Subcutaneous abdominal adipose tissue (tissue), 5 donors: Measurements from ENCODE around the gene MITF.
A peak's percentile ranks its signal among the peaks of the same experiment; 100 is the strongest.

Experiments used
- H3K27ac ChIP-seq: one replicate; pipeline ENCODE4 v1.7.0; 2013; ENCODE audit warnings: low read depth, mild to moderate bottlenecking, inconsistent platforms, low read length, moderate library complexity
- H3K27me3 ChIP-seq, 5 donors: one replicate each; pipeline ENCODE4 v1.7.0; 2013; ENCODE audit warnings: low read length in 5 of 5, inconsistent platforms in 1 of 5; ENCODE audit not compliant: control insufficient read depth in 5 of 5, insufficient read depth in 4 of 5
- H3K36me3 ChIP-seq, 5 donors: one replicate each; pipeline ENCODE4 v1.7.0; 2013; ENCODE audit warnings: low read length in 5 of 5; ENCODE audit not compliant: control insufficient read depth in 5 of 5, insufficient read depth in 5 of 5
- H3K4me1 ChIP-seq, 5 donors: one replicate each; pipeline ENCODE4 v1.7.0; 2013; ENCODE audit warnings: low read length in 5 of 5, mild to moderate bottlenecking in 3 of 5, moderate library complexity in 1 of 5; ENCODE audit not compliant: control insufficient read depth in 5 of 5, insufficient read depth in 5 of 5
- H3K4me3 ChIP-seq, 5 donors: one replicate each; pipeline ENCODE4 v1.7.0; 2013; ENCODE audit warnings: low read length in 5 of 5, low read depth in 1 of 5
- H3K9ac ChIP-seq, 5 donors: one replicate each; pipeline ENCODE4 v1.7.0; 2013; ENCODE audit warnings: low read length in 5 of 5, mild to moderate bottlenecking in 4 of 5, moderate library complexity in 3 of 5
- H3K9me3 ChIP-seq, 5 donors: one replicate each; pipeline ENCODE4 v1.7.0; 2013; ENCODE audit warnings: low read length in 5 of 5; ENCODE audit not compliant: control insufficient read depth in 5 of 5
- donor health status: healthy.
- donor health status: healthy.
- donor health status: healthy.
- donor health status: healthy.
- donor health status: healthy.

MITF gene

GRCh38 chr3:69842789-69843188 is 103.5 kb downstream of the MITF start:
- Histone ChIP-seq H3K4me1 (peaks cover 0 to 20% (median 11%) of the 10 kb centered on the region in 5 donors), H3K27ac (no peak overlapping the region)

GRCh38 chr3:69844706-69845105 is 105.4 kb downstream of the MITF start:
- H3K27me3 ChIP-seq: no peaks in the 10 kb centered on the region
- H3K4me1 ChIP-seq: peaks cover 0 to 10% (median 4%) of the 10 kb centered on the region in 5 donors
- H3K9me3 ChIP-seq: no peaks in the 10 kb centered on the region
- H3K4me3 ChIP-seq: no peak overlapping the region
- H3K27ac ChIP-seq: no peak overlapping the region
- H3K9ac ChIP-seq: no peak overlapping the region
- no peaks in the 10 kb centered on the region for H3K36me3 ChIP-seq

More at GRCh38 chr3:69842789-69843188, 103.5 kb downstream of the MITF start:
- Histone ChIP-seq H3K4me3 (no peak overlapping the region), H3K27me3 (no peaks in the 10 kb centered on the region), H3K9ac (no peak overlapping the region), H3K36me3 (no peaks in the 10 kb centered on the region), H3K9me3 (no peaks in the 10 kb centered on the region)

DNA sequence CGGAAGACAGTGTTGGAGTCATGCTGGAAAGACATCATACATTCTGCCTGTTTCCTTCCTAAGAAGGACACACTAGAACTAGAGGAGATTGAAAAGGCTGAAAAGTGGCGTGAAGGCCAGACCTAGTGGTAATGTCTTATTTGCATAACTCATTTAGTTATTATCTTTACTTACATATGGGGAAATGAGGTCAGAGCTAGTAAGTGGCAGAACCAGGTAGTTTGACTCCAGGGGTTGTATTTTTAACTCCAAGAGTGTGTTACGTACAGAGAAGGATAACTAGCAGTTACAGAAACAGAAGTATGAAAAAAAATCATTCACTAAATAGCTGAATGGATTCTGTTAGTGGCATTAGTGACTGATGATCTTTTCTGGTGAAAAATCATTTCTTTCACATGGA is 108.0 kb downstream of the MITF start:
- no peak overlapping the region for H3K4me3 ChIP-seq
- peaks cover 0 to 23% (median 12%) of the 10 kb centered on the region in 5 donors for H3K4me1 ChIP-seq
- no peaks in the 10 kb centered on the region for H3K36me3 ChIP-seq
- no peak overlapping the region for H3K9ac ChIP-seq
- H3K27ac ChIP-seq: no peak overlapping the region
- no peaks in the 10 kb centered on the region for H3K9me3 ChIP-seq
- no peaks in the 10 kb centered on the region for H3K27me3 ChIP-seq

- H3K27ac ChIP-seq: no peak overlapping the region
- H3K9ac ChIP-seq: no peak overlapping the region
- H3K9me3 ChIP-seq: no peaks in the 10 kb centered on the region
- no peaks in the 10 kb centered on the region for H3K36me3 ChIP-seq
- H3K4me1 ChIP-seq: peaks cover 0 to 23% (median 12%) of the 10 kb centered on the region in 5 donors
- H3K27me3 ChIP-seq: no peaks in the 10 kb centered on the region
- no peak overlapping the region for H3K4me3 ChIP-seq
Measured at GRCh38 chr3:69848113-69848512, 108.8 kb downstream of the MITF start.

- Histone ChIP-seq H3K9me3 (no peaks in the 10 kb centered on the region), H3K9ac (no peak overlapping the region), H3K36me3 (no peaks in the 10 kb centered on the region), H3K4me3 (no peak overlapping the region), H3K27me3 (no peaks in the 10 kb centered on the region), H3K27ac (no peak overlapping the region), H3K4me1 (peaks cover 0 to 33% (median 17%) of the 10 kb centered on the region in 5 donors)
Measured at GRCh38 chr3:69850849-69851248, 111.6 kb downstream of the MITF start.

- Histone ChIP-seq H3K9me3 (no peaks in the 10 kb centered on the region), H3K4me3 (no peak overlapping the region), H3K9ac (no peak overlapping the region), H3K27ac (no peak overlapping the region), H3K27me3 (no peaks in the 10 kb centered on the region), H3K36me3 (no peaks in the 10 kb centered on the region), H3K4me1 (peaks cover 0 to 40% (median 26%) of the 10 kb centered on the region in 5 donors)
Measured at GRCh38 chr3:69853027-69853426, 113.8 kb downstream of the MITF start.

- Histone ChIP-seq H3K9ac (no peak overlapping the region), H3K27ac (peak overlapping the region; percentile 0)
Measured at GRCh38 chr3:69855436-69856162, 116.3 kb downstream of the MITF start.

DNA sequence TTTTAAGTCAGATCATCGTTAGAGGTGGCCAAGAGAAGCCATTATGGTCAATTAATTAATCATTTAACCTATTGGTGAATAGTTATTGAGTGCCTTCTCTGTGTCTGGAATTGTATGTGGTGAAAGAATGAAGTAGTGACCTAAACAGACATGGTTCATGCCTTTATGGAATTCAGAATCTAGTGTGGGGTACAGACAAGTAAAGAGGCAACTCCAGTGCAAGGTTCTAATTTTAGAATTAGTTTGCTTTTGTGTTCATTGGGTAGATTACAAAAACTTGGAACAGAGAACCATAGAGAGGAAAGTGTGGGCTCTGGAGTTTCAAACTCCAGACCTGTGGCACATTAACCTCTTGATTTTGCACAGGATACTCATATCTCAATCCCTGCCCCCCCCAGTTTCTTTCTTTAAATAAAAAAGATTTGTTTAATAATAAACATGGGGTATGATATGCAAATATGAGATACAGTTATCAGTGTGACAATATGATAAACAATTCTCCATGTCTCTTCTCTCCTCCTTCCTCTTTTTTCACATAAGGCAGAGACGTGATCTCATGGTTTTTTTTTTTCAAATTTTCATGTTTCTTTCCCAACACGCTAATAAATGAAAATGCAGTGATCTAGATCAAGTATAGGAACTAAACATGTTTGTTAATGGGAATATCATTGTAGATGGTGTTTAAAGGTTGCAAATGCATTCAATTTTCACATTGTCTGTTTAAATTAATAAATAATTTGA is 117.9 kb downstream of the MITF start:
- Histone ChIP-seq H3K4me3 (no peak overlapping the region), H3K27ac (peak overlapping the region; percentile 0), H3K27me3 (no peaks in the 10 kb centered on the region), H3K9me3 (no peaks in the 10 kb centered on the region), H3K4me1 (peaks cover 0 to 25% (median 15%) of the 10 kb centered on the region in 5 donors), H3K9ac (no peak overlapping the region), H3K36me3 (no peaks in the 10 kb centered on the region)

More at GRCh38 chr3:69855436-69856162, 116.3 kb downstream of the MITF start:
- Histone ChIP-seq H3K4me1 (peaks cover 0 to 28% (median 16%) of the 10 kb centered on the region in 5 donors), H3K36me3 (no peaks in the 10 kb centered on the region), H3K27me3 (no peaks in the 10 kb centered on the region), H3K9me3 (no peaks in the 10 kb centered on the region), H3K4me3 (no peak overlapping the region)

GRCh38 chr3:69861556-69861955 is 122.3 kb downstream of the MITF start:
- H3K36me3 ChIP-seq: no peaks in the 10 kb centered on the region
- peaks cover 0 to 35% (median 23%) of the 10 kb centered on the region in 5 donors for H3K4me1 ChIP-seq
- no peaks in the 10 kb centered on the region for H3K27me3 ChIP-seq
- H3K9ac ChIP-seq: no peak overlapping the region
- H3K9me3 ChIP-seq: no peaks in the 10 kb centered on the region
- no peak overlapping the region for H3K4me3 ChIP-seq
- H3K27ac ChIP-seq: no peak overlapping the region

DNA sequence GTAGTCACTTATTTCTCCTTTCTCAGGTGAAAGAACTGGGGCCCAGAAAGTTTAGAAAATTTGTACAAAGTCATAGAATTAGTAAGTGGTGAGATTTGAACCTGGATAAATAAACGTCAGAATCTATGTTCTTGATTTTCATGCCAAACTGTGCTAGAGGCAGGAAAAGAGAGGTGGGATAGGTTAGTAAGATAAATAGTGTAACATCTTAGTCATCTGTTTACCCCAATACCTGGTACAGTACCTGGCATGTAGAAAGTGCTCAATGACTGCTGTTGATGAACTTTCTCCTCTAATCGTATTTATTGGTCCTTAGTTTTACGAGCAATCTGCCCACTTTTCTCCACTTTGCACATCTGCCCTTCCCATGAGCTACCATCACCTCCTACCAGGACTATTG is 124.9 kb downstream of the MITF start:
- Histone ChIP-seq H3K4me3 (no peak overlapping the region), H3K9me3 (no peaks in the 10 kb centered on the region), H3K4me1 (peaks cover 0 to 29% (median 21%) of the 10 kb centered on the region in 5 donors), H3K27me3 (no peaks in the 10 kb centered on the region), H3K36me3 (no peaks in the 10 kb centered on the region), H3K27ac (no peak overlapping the region), H3K9ac (no peak overlapping the region)
